Ishikawa (cell line): ENCODE measurements around the gene ZFR.

Experiments used
- CEBPB ChIP-seq: IDR thresholded peaks from 2 replicates; pipeline ENCODE4 v1.6.1; 2012
- CREB1 ChIP-seq: IDR thresholded peaks from 2 replicates; pipeline ENCODE4 v1.6.1; 2012; ENCODE audit warnings: low read depth
- EGR1 ChIP-seq: IDR thresholded peaks from 2 replicates; pipeline ENCODE4 v1.6.1; 2012
- EP300 ChIP-seq: IDR thresholded peaks from 2 replicates; pipeline ENCODE4 v1.6.1; 2012; ENCODE audit warnings: borderline replicate concordance
- NFIC ChIP-seq: IDR thresholded peaks from 2 replicates; pipeline ENCODE4 v1.6.1; 2012
- RAD21 ChIP-seq: IDR thresholded peaks from 2 replicates; pipeline ENCODE4 v1.6.1; 2012; ENCODE audit warnings: low read depth
- TAF1 ChIP-seq: IDR thresholded peaks from 2 replicates; pipeline ENCODE4 v1.6.1; 2012; ENCODE audit warnings: low read depth, mild to moderate bottlenecking
- TCF12 ChIP-seq: IDR thresholded peaks from 2 replicates; pipeline ENCODE4 v1.6.1; 2012; ENCODE audit warnings: low read depth
- TEAD4 ChIP-seq: IDR thresholded peaks from 2 replicates; pipeline ENCODE4 v1.6.1; 2012
- YY1 ChIP-seq: IDR thresholded peaks from 2 replicates; pipeline ENCODE4 v1.6.1; 2012; ENCODE audit warnings: low read depth
- TF ChIP-seq, protein P1 (sequence below): IDR thresholded peaks from 2 replicates; pipeline ENCODE4 v1.6.1; 2012
- TF ChIP-seq, protein P2 (sequence below): IDR thresholded peaks from 2 replicates; pipeline ENCODE4 v1.6.1; 2012; ENCODE audit warnings: low read depth, mild to moderate bottlenecking
- TF ChIP-seq, protein P3 (sequence below): IDR thresholded peaks from 2 replicates; pipeline ENCODE4 v1.6.1; 2012

DNA sequence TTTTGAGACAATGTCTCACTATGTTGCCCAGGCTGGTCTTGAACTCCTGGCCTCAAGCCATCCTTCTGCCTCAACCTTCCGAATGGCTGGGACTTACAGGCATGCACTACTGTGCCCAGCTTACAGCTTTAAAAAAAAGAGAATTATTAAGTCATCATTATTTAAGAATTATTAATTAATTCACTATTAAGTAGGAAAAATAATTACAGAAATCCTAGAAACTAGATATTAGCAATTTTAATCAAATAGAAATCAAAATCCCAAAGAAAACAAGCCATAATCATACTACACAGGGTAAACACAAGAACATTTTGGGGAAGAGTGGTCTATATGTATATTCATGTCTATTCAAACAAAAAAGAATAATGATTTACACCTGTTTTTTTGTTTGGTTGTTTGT is 112.2 kb downstream of the ZFR start:
- TF ChIP-seq, protein P1, sequence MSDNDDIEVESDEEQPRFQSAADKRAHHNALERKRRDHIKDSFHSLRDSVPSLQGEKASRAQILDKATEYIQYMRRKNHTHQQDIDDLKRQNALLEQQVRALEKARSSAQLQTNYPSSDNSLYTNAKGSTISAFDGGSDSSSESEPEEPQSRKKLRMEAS: no peak
- TF ChIP-seq CREB1: no peak
- TF ChIP-seq, protein P2, sequence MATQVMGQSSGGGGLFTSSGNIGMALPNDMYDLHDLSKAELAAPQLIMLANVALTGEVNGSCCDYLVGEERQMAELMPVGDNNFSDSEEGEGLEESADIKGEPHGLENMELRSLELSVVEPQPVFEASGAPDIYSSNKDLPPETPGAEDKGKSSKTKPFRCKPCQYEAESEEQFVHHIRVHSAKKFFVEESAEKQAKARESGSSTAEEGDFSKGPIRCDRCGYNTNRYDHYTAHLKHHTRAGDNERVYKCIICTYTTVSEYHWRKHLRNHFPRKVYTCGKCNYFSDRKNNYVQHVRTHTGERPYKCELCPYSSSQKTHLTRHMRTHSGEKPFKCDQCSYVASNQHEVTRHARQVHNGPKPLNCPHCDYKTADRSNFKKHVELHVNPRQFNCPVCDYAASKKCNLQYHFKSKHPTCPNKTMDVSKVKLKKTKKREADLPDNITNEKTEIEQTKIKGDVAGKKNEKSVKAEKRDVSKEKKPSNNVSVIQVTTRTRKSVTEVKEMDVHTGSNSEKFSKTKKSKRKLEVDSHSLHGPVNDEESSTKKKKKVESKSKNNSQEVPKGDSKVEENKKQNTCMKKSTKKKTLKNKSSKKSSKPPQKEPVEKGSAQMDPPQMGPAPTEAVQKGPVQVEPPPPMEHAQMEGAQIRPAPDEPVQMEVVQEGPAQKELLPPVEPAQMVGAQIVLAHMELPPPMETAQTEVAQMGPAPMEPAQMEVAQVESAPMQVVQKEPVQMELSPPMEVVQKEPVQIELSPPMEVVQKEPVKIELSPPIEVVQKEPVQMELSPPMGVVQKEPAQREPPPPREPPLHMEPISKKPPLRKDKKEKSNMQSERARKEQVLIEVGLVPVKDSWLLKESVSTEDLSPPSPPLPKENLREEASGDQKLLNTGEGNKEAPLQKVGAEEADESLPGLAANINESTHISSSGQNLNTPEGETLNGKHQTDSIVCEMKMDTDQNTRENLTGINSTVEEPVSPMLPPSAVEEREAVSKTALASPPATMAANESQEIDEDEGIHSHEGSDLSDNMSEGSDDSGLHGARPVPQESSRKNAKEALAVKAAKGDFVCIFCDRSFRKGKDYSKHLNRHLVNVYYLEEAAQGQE: no peak
- TF ChIP-seq CEBPB: no peak
- TF ChIP-seq, protein P3, sequence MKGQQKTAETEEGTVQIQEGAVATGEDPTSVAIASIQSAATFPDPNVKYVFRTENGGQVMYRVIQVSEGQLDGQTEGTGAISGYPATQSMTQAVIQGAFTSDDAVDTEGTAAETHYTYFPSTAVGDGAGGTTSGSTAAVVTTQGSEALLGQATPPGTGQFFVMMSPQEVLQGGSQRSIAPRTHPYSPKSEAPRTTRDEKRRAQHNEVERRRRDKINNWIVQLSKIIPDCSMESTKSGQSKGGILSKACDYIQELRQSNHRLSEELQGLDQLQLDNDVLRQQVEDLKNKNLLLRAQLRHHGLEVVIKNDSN: no peak
- no peak for TF ChIP-seq EP300
- TF ChIP-seq TAF1: no peak
- TF ChIP-seq YY1: no peak
- no peak for TF ChIP-seq RAD21
- no peak for TF ChIP-seq TCF12
- no peak for TF ChIP-seq NFIC
- TF ChIP-seq EGR1: no peak
- no peak for TF ChIP-seq TEAD4
